Stimulated activated CD4-positive, alpha-beta T cell treated with anti-CD3 and anti-CD28 coated beads, Interleukin-12 subunit alpha, Interleukin-12 subunit beta, amount 100 ng/mL, for 24 hours (primary cell): Measurements from ENCODE around the gene GCN1.

Experiments used
- DNase-seq, 2 experiments: peaks; one replicate each; pipeline ENCODE4 v3.0.0-alpha.2; 2020; ENCODE audit warnings: low read depth in 2 of 2

The GCN1 gene

DNA sequence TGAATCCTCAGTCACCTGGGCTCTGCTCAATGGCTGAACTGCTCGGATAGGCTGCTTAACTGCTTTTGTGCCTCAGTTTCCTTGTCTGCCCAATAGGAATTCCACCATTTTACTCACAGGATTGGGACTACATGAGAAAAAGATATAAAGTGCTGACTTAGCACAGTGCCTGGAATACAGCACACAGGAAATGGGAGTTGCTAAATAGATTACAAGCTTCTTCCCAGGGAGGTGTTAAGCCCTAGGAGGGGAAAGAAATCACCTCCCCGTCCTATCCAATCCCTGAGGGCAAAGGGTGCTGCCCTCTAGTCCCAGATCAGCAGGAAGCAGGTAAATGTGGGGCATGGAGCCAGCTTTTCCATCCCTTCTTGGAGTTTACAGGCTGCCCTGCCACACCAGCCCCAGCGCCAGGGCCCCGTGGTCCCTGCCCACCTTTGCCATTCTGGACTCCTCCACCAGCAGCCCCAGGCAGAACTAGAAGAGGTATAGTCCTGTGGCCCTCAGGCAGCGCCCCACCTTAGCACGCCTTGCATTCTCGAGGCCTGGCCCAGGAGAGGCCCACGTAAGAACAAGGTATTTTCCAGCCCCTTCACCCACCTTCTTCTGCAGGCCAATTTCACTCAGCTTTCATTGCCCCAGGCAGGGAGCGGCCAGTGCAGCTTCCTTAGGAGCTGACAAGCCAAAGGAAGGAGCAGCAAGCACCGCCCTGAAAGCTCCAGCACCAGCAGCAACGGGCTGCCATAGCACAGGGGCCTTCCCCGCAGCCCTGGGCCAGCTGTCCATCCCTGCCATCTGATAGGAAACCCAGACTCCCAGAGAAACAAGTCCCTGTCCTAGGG, 35.2 kb upstream of the GCN1 start:
- DNase-seq: no peak

GRCh38 chr12:120229071-120229486, 34.6 kb upstream of the GCN1 start:
- no peak for DNase-seq

- peak; percentile 77 to 92 for DNase-seq
These were observed 34.0 kb upstream of the GCN1 start for GRCh38 chr12:120228291-120229070.

- no peak for DNase-seq
These were observed 33.5 kb upstream of the GCN1 start for GRCh38 chr12:120228041-120228290.

DNA sequence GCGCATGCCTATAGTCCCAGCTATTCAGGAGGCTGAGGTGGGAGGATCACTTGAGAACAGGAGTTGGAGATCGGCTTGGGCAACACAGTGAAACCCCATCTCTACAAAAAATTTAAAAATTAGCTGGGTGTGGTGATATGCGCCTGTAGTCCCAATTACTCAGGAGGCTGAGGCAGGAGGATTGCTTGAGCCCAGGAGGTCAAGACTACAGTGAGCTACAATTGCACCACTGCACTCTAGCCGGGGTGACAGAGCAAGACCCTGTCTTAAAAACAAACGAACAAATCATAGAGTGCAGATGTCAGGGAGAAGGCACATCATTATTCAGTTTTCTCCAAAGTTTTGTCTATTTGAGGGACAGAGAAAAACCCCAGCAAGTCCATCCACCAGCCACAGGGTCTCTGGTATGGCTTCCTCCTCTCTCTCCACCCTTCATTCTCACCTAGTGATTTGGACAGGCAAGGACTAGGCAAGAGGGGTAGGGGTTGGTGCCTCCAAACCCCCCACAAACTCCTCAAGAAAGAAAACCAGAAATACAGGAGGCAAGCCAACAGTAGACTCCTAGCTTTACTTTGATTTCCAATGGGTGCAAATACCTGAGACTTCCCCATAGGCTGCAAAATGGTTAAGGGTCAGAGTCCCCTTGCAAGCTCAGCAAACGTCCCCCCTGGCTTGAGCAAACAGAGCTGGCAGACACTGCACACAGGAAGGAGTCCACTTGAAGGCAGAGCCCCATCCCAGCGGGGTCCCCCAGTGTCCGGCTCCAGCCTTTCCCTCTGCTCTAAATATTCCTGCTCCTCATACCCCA, 32.9 kb upstream of the GCN1 start:
- DNase-seq: no peak

- no peak for DNase-seq
These were observed 31.5 kb upstream of the GCN1 start for GRCh38 chr12:120225852-120226640.

- no peak for DNase-seq
These were observed 30.7 kb upstream of the GCN1 start for GRCh38 chr12:120225200-120225558.

DNA sequence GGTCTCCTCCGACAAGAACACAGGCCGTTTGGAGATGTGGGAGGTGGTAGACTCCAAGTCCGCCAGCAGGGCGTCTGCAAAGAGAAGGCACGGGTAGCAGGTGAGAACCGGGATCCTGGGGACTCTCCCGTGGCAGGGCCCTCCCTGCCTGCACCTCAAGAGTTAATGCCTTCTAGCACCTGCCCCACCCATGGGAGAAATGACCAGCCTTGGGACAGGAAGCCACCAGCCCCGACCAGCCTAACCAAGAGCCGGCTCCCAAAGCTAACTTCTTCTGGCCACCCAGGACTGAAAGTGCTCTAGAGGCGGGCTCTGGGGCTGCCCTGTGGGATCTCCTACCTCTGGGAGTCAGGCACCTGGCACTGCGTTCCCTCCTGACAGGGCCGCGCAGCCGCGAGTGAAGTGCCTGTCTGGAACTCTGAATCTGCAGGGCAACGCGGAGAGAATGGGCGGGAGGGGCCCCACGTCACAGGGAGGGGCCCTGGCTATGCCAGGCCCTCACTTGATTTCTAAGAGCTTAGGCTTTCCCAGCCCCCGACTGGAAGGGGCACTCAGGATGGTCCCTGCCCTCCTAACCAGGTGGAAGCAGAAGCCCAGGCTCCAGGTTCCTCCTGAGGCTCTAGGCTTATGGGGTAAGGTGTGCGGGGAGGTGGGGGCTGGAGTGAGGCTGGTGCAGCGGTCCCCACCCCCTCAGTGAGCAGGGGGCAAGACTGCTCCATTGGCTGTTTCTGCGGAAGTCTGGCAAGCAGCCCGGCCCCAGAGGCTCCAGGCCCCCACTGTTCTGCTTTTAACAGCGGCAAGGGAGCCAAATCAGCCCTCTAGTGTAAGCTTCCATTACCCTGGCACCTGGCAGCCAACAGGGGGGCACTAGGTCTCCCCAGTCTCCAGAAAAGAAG, 30.0 kb upstream of the GCN1 start:
- DNase-seq: no peak

- DNase-seq: no peak
These were observed 29.2 kb upstream of the GCN1 start for GRCh38 chr12:120223458-120224303.

GRCh38 chr12:120222288-120222832, 27.8 kb upstream of the GCN1 start:
- DNase-seq: no peak

DNA sequence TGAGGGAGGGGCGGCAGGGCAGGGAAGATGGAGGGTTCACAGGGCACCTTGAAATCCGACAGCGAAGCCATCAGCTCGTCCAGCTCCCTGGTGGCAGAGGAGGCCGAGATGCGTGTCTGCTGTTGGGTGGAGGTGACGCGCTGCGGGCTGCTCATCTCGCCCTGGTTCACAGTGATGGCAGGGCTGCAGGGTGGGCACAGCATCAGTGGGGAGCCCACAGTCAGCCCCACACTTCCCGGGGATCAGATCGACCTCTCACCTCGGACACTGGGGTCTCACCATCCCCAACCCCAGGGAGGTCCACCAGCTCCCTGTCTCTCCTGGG, 27.0 kb upstream of the GCN1 start:
- no peak for DNase-seq

GRCh38 chr12:120220838-120221575, 26.5 kb upstream of the GCN1 start:
- no peak for DNase-seq

- DNase-seq: no peak
These were observed 24.4 kb upstream of the GCN1 start for GRCh38 chr12:120218680-120219606.

- DNase-seq: no peak
These were observed 22.5 kb upstream of the GCN1 start for GRCh38 chr12:120216742-120217605.

DNA sequence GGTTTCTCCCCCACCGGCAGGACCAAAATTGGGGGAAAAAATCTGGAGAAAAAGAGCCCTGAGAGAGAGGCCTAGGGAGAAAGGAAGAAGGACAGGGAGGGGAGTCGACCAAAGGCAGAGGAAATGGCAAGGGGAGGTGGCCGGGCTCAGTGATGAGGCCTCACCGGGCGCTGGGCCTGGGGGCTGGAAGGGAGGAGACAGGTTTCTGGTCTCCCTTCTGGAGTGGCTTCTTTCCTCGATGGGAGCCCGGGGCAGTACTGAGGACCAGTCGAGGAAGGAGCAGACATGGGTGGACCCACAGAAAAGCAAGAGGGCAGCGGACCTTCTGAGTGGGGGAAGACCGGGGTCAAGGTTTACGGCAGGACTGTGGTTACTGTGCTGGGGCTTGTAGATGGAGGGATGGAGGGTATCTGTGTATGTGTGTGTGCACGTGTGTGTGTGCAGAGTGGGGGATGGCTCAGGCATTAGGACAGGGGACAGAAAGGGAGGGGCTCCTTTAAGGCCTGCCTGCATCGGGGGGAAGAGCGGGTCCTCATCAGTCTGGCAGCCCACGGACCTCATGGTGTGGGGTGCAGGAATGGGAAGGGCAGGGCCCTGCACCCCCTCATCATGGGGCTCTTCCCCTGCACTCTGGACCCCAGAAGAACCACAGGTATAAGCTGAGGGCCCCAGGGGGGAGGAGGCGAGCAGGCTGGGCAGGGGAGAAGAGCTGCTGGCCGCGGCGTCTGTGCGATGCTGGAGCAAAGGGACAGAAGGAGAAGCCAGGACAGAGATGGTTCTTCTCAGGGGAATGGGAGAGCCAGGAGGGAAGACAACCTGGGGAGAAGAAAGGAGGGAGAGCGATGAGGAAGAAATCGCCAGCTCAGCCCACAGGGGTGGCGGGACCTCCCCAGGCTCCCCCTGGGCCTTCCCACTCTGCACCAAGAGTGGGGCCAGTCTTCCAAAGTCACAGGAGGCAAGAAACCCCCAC, 21.5 kb upstream of the GCN1 start:
- DNase-seq: no peak

DNA sequence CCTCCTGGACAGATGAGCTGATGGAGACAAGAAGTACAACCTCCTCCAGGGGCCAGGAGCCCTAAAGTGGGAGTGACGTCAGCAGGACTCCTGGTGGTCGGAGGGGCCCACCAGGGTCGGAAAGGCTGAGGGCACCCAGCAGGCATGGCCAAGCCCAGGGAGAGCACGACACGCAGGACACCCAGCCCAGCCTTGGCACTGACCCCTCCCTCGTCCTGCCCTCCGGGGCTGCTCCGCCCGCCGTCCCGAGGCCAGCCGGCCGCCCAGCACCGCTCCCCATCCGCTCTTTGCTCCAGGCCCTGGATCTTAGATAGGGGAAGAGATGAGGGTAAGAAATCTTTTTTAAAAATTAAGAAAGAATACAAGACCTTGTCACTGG, 20.8 kb upstream of the GCN1 start:
- DNase-seq: no peak
